Left renal pelvis (tissue), 4 donors: Measurements from ENCODE around the gene HES4. TPM values are rescaled to one million over a fixed set of nuclear protein-coding genes. Genes with fewer than 3 reads are reported as not detected.

ENCODE experiments used
- DNase-seq, 4 donors: peaks; one replicate each; pipeline ENCODE4 v3.0.0-alpha.2; 2013; ENCODE audit warnings: low read depth in 4 of 4, low spot score in 3 of 4
- polyA plus RNA-seq, 4 donors: library from polyadenylated mRNA; unstranded; fragments of 120-200 nt; gene quantifications; one replicate each; pipeline ENCODE4 v1.2.1, GENCODE V29; 2013; ENCODE audit not compliant: insufficient read length in 4 of 4

The HES4 gene
- polyA plus RNA-seq, 4 donors = 5.5 to 38.1 (median 17.4) TPM

- no peak for DNase-seq
Observed at GRCh38 chr1:969260-969855, 30.5 kb downstream of the HES4 start.

GRCh38 chr1:967466-968343 is 32.2 kb downstream of the HES4 start:
- DNase-seq = no peak

GRCh38 chr1:966704-967300 is 33.1 kb downstream of the HES4 start:
- DNase-seq = no peak

- no peak for DNase-seq
Observed at GRCh38 chr1:966135-966703, 33.7 kb downstream of the HES4 start, which contains the start of gene PLEKHN1. Gene PLEKHN1 (plus strand): TSS chr1:966482. CDS start chr1:966532, 50 bp downstream.

GRCh38 chr1:965526-966134 is 34.3 kb downstream of the HES4 start:
- DNase-seq = no peak

- DNase-seq = no peak
Observed at GRCh38 chr1:964691-965525, 35.0 kb downstream of the HES4 start.

- no peak for DNase-seq
Observed at GRCh38 chr1:963746-964525, 36.0 kb downstream of the HES4 start.

- DNase-seq = no peak
Observed at GRCh38 chr1:963301-963651, 36.6 kb downstream of the HES4 start.

GRCh38 chr1:962381-963300 is 37.3 kb downstream of the HES4 start:
- no peak for DNase-seq

- no peak for DNase-seq
Observed at GRCh38 chr1:961132-961669, 38.7 kb downstream of the HES4 start.

GRCh38 chr1:960363-961131 is 39.4 kb downstream of the HES4 start, which contains the start of gene KLHL17:
Gene KLHL17 (plus strand): TSS chr1:960584. CDS start chr1:960694, 110 bp downstream.
- DNase-seq = no peak

- no peak for DNase-seq
Observed at GRCh38 chr1:959731-960362, 40.0 kb downstream of the HES4 start.

GRCh38 chr1:958823-959730 is 40.8 kb downstream of the HES4 start, which contains the start of gene NOC2L:
Gene NOC2L (minus strand): TSS chr1:959256. CDS start chr1:959240, 16 bp downstream.
- peak in 2 of 4 donors; percentile 74 to 81 for DNase-seq

GRCh38 chr1:956636-957035 is 43.3 kb downstream of the HES4 start:
- DNase-seq = no peak

- DNase-seq = no peak
Observed at GRCh38 chr1:955474-955873, 44.4 kb downstream of the HES4 start.
